Glomerular visceral epithelial cell (primary cell): ENCODE measurements around the gene RFX1.

Source experiments
- DNase-seq: peaks from one replicate; pipeline ENCODE4 v3.0.0-alpha.2; 2016; ENCODE audit errors: extremely low spot score

The RFX1 gene

DNA sequence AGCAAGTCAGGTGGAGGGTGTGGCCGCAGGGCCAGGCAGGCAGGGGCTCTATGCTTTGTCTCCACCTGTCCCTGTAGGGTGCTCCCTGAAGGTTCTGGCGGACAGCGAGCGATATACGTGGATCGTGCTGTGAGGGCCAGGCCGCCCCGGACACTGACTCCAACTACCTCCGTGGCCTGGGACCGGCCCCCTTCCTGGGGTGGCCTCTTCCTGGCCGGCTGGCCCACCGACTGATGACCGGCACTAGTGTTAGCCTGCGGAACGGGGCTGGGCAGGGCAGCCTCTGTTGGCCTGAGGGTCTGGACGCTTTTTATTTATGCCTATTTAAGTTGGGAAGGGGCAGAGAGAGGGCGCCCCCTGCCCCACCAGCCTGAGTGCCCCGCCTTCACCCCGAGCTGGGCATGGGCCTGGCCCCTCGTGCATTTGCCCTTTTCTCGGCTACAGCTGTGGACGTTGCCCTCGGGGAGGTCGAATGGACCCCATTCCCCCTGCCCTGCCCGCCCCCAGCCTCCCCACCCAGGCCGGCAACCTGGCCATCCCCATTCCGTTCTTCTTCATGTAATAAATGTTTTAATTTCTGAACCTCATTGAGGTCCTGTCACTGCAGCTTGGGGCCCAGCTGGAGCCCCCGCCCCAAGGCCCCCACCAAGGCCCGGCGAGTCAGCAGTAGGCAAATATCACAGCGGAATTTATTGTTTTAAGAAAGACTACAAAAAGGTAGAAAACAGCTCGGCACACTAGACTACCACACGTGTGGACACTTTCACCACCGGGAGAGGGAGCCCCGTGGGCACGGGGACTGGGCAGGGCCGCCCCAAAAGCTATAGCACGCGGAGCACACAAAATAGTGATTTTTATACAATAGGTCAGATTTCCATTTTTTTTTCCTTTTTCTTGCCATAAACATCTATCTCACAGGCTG lies 45.0 kb downstream of the RFX1 start:
- no peak for DNase-seq

DNA sequence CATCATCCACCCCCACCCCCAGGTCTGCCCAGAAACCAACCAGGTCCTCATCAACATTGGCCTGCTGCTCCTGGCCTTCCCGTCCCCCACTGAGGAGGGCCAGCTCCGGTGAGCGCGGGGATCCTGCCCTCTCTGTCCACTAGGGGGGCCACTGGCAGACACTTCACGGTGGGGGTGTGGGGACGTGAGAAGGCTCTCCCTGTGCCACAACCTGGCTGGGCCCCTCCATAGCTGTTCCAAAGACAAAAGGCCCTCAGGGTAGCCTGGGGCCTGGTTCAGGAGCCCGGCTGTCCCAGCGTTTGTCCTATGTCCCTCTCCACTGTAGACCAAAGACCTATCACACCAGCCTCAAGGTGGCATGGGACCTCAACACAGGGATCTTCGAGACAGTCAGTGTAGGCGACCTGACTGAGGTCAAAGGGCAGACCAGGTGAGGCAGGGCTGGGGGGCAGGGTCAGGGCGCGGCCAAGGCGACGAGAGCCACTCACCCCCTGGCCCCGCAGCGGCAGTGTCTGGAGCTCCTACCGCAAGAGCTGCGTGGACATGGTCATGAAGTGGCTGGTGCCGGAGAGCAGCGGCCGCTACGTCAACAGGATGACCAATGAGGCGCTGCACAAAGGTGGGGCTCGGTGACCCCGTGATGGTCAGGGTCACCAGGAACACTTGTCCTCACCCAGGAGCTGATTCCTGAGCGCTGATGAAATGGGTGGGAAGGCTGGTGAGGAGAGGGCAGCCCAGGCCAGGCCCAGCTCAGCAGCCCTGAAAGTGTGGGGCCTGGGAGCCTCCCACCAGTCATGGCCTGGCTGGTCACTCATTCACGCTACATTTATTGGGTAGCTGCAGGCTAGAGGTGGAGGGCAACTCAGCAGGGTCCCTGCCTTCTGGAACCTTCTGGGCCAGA lies 45.9 kb downstream of the RFX1 start:
- no peak for DNase-seq

- no peak for DNase-seq
Measured at GRCh38 chr19:13959141-13959961, 46.8 kb downstream of the RFX1 start.

GRCh38 chr19:13958043-13958442 lies 48.1 kb downstream of the RFX1 start:
- no peak for DNase-seq

DNA sequence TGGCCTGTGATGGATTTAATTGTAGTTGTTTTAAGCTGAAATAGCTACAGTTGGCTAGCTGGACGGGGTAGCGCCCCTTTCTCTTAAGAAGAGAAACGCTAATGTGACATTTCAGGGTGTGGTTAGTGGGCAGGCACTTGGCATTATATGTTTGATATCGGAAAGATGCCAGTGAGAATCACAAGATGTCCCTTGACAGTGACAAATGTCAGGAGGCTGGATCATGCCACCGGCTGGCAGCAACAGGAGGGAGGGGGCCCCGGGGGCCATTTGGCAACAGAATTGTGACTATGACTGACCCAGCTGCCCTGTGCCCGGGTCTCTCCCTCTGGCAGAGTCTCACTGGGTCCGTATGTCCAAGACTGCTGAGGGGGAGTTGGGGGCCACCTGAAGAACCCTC lies 49.1 kb downstream of the RFX1 start:
- no peak for DNase-seq

- no peak for DNase-seq
Measured at GRCh38 chr19:13956365-13956744, 49.8 kb downstream of the RFX1 start.

GRCh38 chr19:13955662-13956364 lies 50.3 kb downstream of the RFX1 start:
- no peak for DNase-seq

- no peak for DNase-seq
Measured at GRCh38 chr19:13954185-13954584, 51.9 kb downstream of the RFX1 start.

GRCh38 chr19:13952931-13953531 lies 53.1 kb downstream of the RFX1 start:
- peak; percentile 56 for DNase-seq

- DNase-seq = peak; percentile 100
Measured at GRCh38 chr19:13952154-13952930, 53.8 kb downstream of the RFX1 start, which contains the start of gene DCAF15. Gene DCAF15 (plus strand): TSS chr19:13952509. CDS start chr19:13952513, 4 bp downstream.

- DNase-seq = no peak
Measured at GRCh38 chr19:13951799-13952153, 54.3 kb downstream of the RFX1 start.

DNA sequence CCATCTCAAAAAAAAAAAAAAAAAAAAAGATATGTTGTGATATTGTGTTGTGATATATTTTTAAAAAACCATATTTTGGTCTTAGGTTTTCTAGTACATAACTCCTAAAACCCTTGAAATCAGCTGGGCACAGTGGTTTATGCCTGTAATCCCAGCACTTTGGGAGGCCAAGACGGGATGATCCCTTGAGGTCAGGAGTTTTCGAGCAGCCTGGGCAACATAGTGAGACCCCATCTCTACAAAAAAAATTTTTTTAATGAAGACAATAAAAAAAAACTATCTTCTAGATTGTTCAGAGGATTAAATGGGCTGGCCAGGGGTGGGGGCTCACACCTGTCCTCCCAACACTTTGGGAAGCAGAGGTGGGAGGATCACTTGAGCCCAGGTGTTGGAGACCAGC lies 55.1 kb downstream of the RFX1 start:
- no peak for DNase-seq

DNA sequence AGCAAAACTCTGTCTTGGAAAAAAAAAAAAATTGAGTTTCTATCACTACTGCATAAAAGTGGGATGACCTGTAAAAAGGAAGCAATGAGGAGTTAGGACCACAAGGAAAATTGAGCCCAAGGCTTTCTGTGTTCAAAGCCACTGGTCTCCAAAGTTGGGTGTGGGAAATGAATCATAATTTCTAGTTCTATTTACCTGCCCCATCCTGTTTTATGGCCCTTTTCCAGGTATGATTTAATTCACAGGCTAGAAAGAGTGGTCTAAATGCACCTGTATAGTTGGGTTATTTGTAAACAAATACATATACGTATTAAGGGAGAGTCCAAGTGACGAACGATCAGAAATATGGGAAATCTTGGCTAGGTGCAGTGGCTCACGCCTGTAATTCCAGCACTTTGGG lies 59.7 kb downstream of the RFX1 start:
- DNase-seq = no peak

- no peak for DNase-seq
Measured at GRCh38 chr19:13942023-13942684, 64.0 kb downstream of the RFX1 start.

- peak; percentile 65 for DNase-seq
Measured at GRCh38 chr19:13938301-13939064, 67.6 kb downstream of the RFX1 start, which contains the start of gene PODNL1. Gene PODNL1 (minus strand): TSS chr19:13938417. CDS start chr19:13938181, 236 bp downstream.

GRCh38 chr19:13937479-13938300 lies 68.4 kb downstream of the RFX1 start:
- DNase-seq = no peak

DNA sequence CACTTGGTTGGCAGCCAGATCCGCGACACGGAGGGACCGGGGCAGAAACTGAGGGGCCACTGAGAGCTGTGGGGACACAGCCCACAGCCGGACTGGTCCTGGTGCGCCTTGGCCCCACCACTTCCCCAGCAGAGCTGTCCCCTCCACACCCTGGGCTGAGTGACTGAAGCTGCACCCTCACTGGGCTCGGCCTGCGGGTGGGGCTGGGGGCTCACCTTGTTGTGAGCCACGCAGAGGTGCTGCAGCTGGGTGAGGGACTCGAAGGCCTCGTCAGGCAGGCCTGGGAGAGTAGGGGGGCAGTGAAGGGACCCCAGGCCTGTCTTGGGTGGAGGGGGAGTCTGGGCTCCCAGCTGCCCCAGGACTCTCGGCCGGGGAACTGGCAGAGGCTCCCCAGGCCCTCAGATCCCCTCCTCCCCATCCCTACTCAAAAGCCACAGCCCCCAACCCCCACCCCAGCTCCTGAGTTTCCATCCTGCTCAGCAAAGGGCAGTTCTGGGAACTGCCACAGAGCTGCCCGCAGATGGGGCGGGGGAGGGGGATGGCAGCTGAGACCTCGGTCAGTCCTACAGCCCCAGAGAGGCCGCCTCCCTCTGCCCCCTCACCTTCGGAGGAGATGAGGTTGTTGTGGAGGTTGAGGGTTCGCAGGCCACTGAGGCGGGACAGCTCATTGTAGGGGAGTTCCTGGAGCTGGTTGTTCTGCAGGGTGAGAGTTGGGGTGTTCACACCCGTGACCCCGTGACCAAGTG lies 70.2 kb downstream of the RFX1 start:
- DNase-seq = no peak
